Measurements from ENCODE around the gene CPNE8.

CPNE8 gene

DNA sequence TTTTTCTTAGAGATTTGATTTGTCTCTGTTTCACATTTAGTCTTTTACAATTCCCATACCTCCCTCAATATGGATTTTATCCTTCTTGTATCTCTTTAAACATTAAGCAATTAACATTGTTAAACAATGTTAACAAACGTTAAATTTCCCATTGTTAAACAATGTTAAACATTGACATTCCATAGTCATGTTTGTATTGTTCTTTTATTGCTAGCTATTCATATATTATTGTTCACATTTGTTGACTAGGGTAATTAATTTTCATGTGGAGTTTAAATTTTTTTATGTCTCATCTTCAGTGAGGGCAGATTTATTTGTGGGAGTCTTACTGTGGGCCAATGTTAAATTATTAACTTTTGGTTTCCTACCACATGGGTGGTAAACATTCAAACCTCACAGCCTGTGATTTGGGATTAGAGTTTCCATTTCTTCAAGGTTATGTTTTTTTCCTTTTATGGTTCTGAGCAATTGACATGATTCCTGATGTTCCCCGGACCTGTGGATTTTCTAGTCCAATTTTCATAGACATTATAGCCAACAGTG, 294.5 kb downstream of the CPNE8 start:
- no peak for DNase-seq

DNA sequence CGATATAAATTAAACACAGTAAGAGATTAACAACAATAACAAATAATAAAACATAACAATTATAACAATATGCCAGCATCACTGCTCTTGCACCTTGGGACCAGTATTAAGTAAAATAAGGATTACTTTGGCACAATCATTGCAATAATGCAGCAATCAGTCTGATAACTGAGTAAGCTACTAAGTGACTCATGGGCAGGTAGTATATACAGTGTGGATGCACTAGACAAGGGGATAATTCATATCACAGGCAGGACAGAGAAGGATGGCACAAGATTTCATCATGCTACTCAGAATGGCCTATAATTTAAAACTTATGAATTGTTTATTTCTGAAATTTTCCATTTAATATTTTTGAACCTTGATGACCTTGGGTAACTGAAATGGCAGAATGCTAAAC, 298.1 kb downstream of the CPNE8 start:
- no peak for DNase-seq
